HepG2 (cell line): Measurements from ENCODE around the gene CDC42EP5. TPM values are rescaled to one million over a fixed set of nuclear protein-coding genes. Genes with fewer than 3 reads are reported as not detected.

ENCODE experiments used
- ATAC-seq: fragments of 200-7000 bp; cut with Tn5 transposase; 3 replicates; pipeline ENCODE4 v1.9.1; 2020; ENCODE audit warnings: mild to moderate bottlenecking, moderate library complexity
- BruUV-seq: library from RNA; stranded (reverse); fragments of 400-500 nt; replicated peaks from 2 replicates; lab custom pipeline; 2021; lab: Mats Ljungman, UMichigan
- CTCF ChIA-PET: fragments of 300-600 bp; formaldehyde crosslinking; extraction: SDS; loops from one replicate; lab custom pipeline; 2021; ENCODE audit warnings: low total read pairs, inconsistent platforms, low intra/inter-chr PET ratio; lab: Yijun Ruan, JAX
- POLR2A ChIA-PET: fragments of 350-600 bp; sonication (Branson Sonifier 250); formaldehyde crosslinking; loops from one replicate; lab custom pipeline; 2020; ENCODE audit warnings: antibody characterized with exemption, inconsistent platforms; lab: Yijun Ruan, JAX
- DNase-seq: peaks from one replicate; pipeline ENCODE4 v3.0.0-alpha.2; 2015; ENCODE audit warnings: low spot score
- FAIRE-seq: peaks from 3 replicates; lab custom pipeline; 2011; peaks lifted over from hg19 to GRCh38; lab: Jason Lieb, UNC
- H2AFZ ChIP-seq: one replicate; pipeline ENCODE4 v1.6.1; 2011; ENCODE audit warnings: low read length, inconsistent platforms
- H3K27ac ChIP-seq: fragments of 300-600 bp; 3 replicates; pipeline ENCODE4 v1.8.0; 2011; ENCODE audit warnings: mixed run types, mild to moderate bottlenecking, mixed read lengths, low read length, inconsistent platforms; ENCODE audit not compliant: insufficient read depth; ENCODE audit errors: extremely low read length
- H3K27me3 ChIP-seq, 2 experiments: fragments of 200-600 bp in 1 of 2; 2 replicates in 1 of 2; 3 replicates in 1 of 2; pipeline versions ENCODE4 v1.6.0 to v1.8.0; 2011; ENCODE audit warnings: low read length in 2 of 2, mild to moderate bottlenecking in 2 of 2, moderate library complexity in 2 of 2, inconsistent platforms in 1 of 2; ENCODE audit not compliant: insufficient read depth in 2 of 2, control insufficient read depth in 1 of 2
- H3K36me3 ChIP-seq, 2 experiments: fragments of 200-600 bp in 1 of 2; replicated peaks in 1 of 2; 2 replicates in 1 of 2; 3 replicates in 1 of 2; pipeline versions ENCODE4 v1.5.1 to v1.8.0; 2011; ENCODE audit warnings: low read length in 2 of 2, inconsistent platforms in 1 of 2; ENCODE audit not compliant: insufficient read depth in 2 of 2, control insufficient read depth in 1 of 2
- H3K4me1 ChIP-seq: 2 replicates; pipeline ENCODE4 v1.5.1; 2012; ENCODE audit warnings: low read length, inconsistent platforms; ENCODE audit not compliant: insufficient read depth
- H3K4me2 ChIP-seq: 2 replicates; pipeline ENCODE4 v1.6.0; 2011; ENCODE audit warnings: low read depth, low read length, inconsistent platforms
- H3K4me3 ChIP-seq, 3 experiments: fragments of 200-600 bp in 1 of 3; sonication (generic), shearing (Covaris generic) in 1 of 3; replicated peaks in 1 of 3; 2 replicates each; pipeline ENCODE4 v1.5.1; 2011 to 2016; ENCODE audit warnings: low read length in 3 of 3, inconsistent platforms in 2 of 3, low read depth in 2 of 3, mild to moderate bottlenecking in 2 of 3, control low read depth in 1 of 3, mixed read lengths in 1 of 3; ENCODE audit not compliant: insufficient read depth in 1 of 3
- H3K79me2 ChIP-seq: one replicate; pipeline ENCODE4 v1.6.1; 2011; ENCODE audit warnings: low read length, inconsistent platforms; ENCODE audit not compliant: insufficient read depth
- H3K9ac ChIP-seq: 2 replicates; pipeline ENCODE4 v1.6.0; 2011; ENCODE audit warnings: mild to moderate bottlenecking, low read depth, low read length, inconsistent platforms; ENCODE audit not compliant: insufficient read depth
- H3K9me3 ChIP-seq: 2 replicates; pipeline ENCODE4 v1.5.1; 2012; ENCODE audit warnings: mild to moderate bottlenecking, low read length
- H4K20me1 ChIP-seq: 2 replicates; pipeline ENCODE4 v1.6.0; 2011; ENCODE audit warnings: inconsistent platforms, mild to moderate bottlenecking, low read length, moderate library complexity; ENCODE audit not compliant: insufficient read depth
- CEBPB ChIP-seq: IDR thresholded peaks from 2 replicates; pipeline ENCODE4 v1.6.1; 2011; ENCODE audit warnings: low read depth, low read length, improper control_type of control experiment, borderline replicate concordance
- CENPBD1 ChIP-seq: sonication (generic); formaldehyde crosslinking; IDR thresholded peaks from 2 replicates; pipeline ENCODE4 v1.8.0; 2022; ENCODE audit warnings: missing genetic modification reagents, low read depth, mild to moderate bottlenecking, borderline replicate concordance
- CHD2 ChIP-seq: IDR thresholded peaks from 2 replicates; pipeline ENCODE4 v1.6.1; 2011; ENCODE audit warnings: low read depth, low read length, improper control_type of control experiment
- KMT2B ChIP-seq: IDR thresholded peaks from 2 replicates; pipeline ENCODE4 v1.6.1; 2016; ENCODE audit warnings: missing genetic modification reagents, missing compliant biosample characterization
- NR2C2 ChIP-seq: sonication (generic); formaldehyde crosslinking; IDR thresholded peaks from 2 replicates; pipeline ENCODE4 v1.4.0; 2020; ENCODE audit warnings: missing genetic modification reagents, mild to moderate bottlenecking, moderate library complexity, borderline replicate concordance
- PAWR ChIP-seq: sonication (generic); formaldehyde crosslinking; IDR thresholded peaks from 2 replicates; pipeline ENCODE4 v1.4.0; 2020; ENCODE audit warnings: missing genetic modification reagents, mild to moderate bottlenecking, borderline replicate concordance
- PAX8 ChIP-seq: sonication (generic); formaldehyde crosslinking; IDR thresholded peaks from 2 replicates; pipeline ENCODE4 v1.8.0; 2022; ENCODE audit warnings: mild to moderate bottlenecking, missing genetic modification reagents, borderline replicate concordance
- POLR2A ChIP-seq, 2 experiments: IDR thresholded peaks; 2 replicates each; pipeline ENCODE4 v1.6.1; 2011; ENCODE audit warnings: low read depth in 2 of 2, low read length in 2 of 2, mild to moderate bottlenecking in 1 of 2, moderate library complexity in 1 of 2; ENCODE audit not compliant: insufficient read depth in 1 of 2
- PRMT3 ChIP-seq: sonication (generic); formaldehyde crosslinking; IDR thresholded peaks from 2 replicates; pipeline ENCODE4 v1.8.1; 2022; ENCODE audit warnings: low read depth, mild to moderate bottlenecking, moderate library complexity, missing genetic modification reagents, borderline replicate concordance
- RBFOX2 ChIP-seq: fragments of 200-400 bp; formaldehyde crosslinking; IDR thresholded peaks from 2 replicates; pipeline ENCODE4 v1.6.1; 2017; ENCODE audit warnings: low read depth, mild to moderate bottlenecking, low read length
- RCOR2 ChIP-seq: IDR thresholded peaks from 2 replicates; pipeline ENCODE4 v1.6.1; 2016; ENCODE audit warnings: missing biosample characterization, missing genetic modification reagents
- RNF2 ChIP-seq: fragments of 450-650 bp; conservative IDR thresholded peaks from 2 replicates; pipeline ENCODE4 v1.6.1; 2016; ENCODE audit warnings: low read depth
- SAP130 ChIP-seq: IDR thresholded peaks from 2 replicates; pipeline ENCODE4 v1.6.1; 2016; ENCODE audit warnings: low read depth
- SRF ChIP-seq: IDR thresholded peaks from 2 replicates; pipeline ENCODE4 v1.6.1; 2011; ENCODE audit warnings: mild to moderate bottlenecking, low read depth, low read length, moderate library complexity
- TAF1 ChIP-seq: sonication (generic); formaldehyde crosslinking; IDR thresholded peaks from 2 replicates; pipeline ENCODE4 v1.4.0; 2020; ENCODE audit warnings: missing genetic modification reagents
- XRCC5 ChIP-seq: fragments of 200-400 bp; formaldehyde crosslinking; optimal IDR thresholded peaks from 2 replicates; pipeline ENCODE3; 2017; ENCODE audit warnings: mild to moderate bottlenecking, low read length
- YY1 ChIP-seq: IDR thresholded peaks from 2 replicates; pipeline ENCODE4 v1.6.1; 2011; ENCODE audit warnings: low read length, low read depth, moderate library complexity, mild to moderate bottlenecking; ENCODE audit not compliant: insufficient read depth, insufficient replicate concordance
- ZFY ChIP-seq: sonication (generic); formaldehyde crosslinking; IDR thresholded peaks from 2 replicates; pipeline ENCODE4 v1.4.0; 2020; ENCODE audit warnings: missing genetic modification reagents
- ZMAT5 ChIP-seq: sonication (generic); formaldehyde crosslinking; IDR thresholded peaks from 2 replicates; pipeline ENCODE4 v1.5.0; 2020; ENCODE audit warnings: mild to moderate bottlenecking, low read depth, missing genetic modification reagents, borderline replicate concordance
- ZMYM4 ChIP-seq: sonication (generic); formaldehyde crosslinking; IDR thresholded peaks from 2 replicates; pipeline ENCODE4 v1.8.1; 2023; ENCODE audit warnings: mild to moderate bottlenecking, missing genetic modification reagents
- ZNF143 ChIP-seq: sonication (generic); formaldehyde crosslinking; IDR thresholded peaks from 2 replicates; pipeline ENCODE4 v1.4.0; 2020; ENCODE audit warnings: missing genetic modification reagents
- ZNF232 ChIP-seq: sonication (generic); formaldehyde crosslinking; IDR thresholded peaks from 2 replicates; pipeline ENCODE4 v1.4.0; 2020; ENCODE audit warnings: missing genetic modification reagents, borderline replicate concordance
- ZNF331 ChIP-seq: sonication (generic); formaldehyde crosslinking; IDR thresholded peaks from 2 replicates; pipeline ENCODE4 v1.4.0; 2020; ENCODE audit warnings: missing genetic modification reagents
- ZNF362 ChIP-seq: sonication (generic); formaldehyde crosslinking; IDR thresholded peaks from 2 replicates; pipeline ENCODE4 v1.4.0; 2020; ENCODE audit warnings: missing genetic modification reagents, mild to moderate bottlenecking, borderline replicate concordance
- ZNF44 ChIP-seq: sonication (generic); formaldehyde crosslinking; IDR thresholded peaks from 2 replicates; pipeline ENCODE4 v1.5.1; 2020; ENCODE audit warnings: mild to moderate bottlenecking, missing genetic modification reagents
- ZNF776 ChIP-seq: sonication (generic); formaldehyde crosslinking; IDR thresholded peaks from 2 replicates; pipeline ENCODE4 v1.4.0; 2020; ENCODE audit warnings: mild to moderate bottlenecking, missing genetic modification reagents
- ZNF777 ChIP-seq: sonication (generic); formaldehyde crosslinking; IDR thresholded peaks from 2 replicates; pipeline ENCODE4 v1.4.0; 2020; ENCODE audit warnings: missing genetic modification reagents
- ZNF790 ChIP-seq: sonication (generic); formaldehyde crosslinking; IDR thresholded peaks from 2 replicates; pipeline ENCODE4 v1.8.0; 2022; ENCODE audit warnings: missing genetic modification reagents, mild to moderate bottlenecking, borderline replicate concordance
- WGBS: methylation state at CpG from one replicate; pipeline ENCODE4 v1.1.6; 2017; ENCODE audit warnings: low lambda C conversion rate; 5-methylcytosine and 5-hydroxymethylcytosine counted together
- in situ Hi-C: cut with HindIII; loops from 2 replicates; pipeline ENCODE4 v1.10.0; 2017; ENCODE audit warnings: low pct_unique_long_range_greater_than_20kb; ENCODE audit not compliant: extremely low pct_ligation_motif_present
- intact Hi-C: fragments of 100-400 bp; cut with micrococcal nuclease; formaldehyde crosslinking; loops from one replicate; pipeline ENCODE4 v1.10.0; 2022; ENCODE audit not compliant: unreplicated experiment
- polyA plus RNA-seq, 8 experiments: library from polyadenylated mRNA; depleted of rRNA in 3 of 8; stranded (reverse) in 7 of 8; unstranded in 1 of 8; fragments of >200 nt; fragmentation: Illumina TruSeq in 4 of 8; extraction: Trizol in 4 of 8; gene quantifications; 2 replicates each; pipeline versions ENCODE4 v1.2.1 to v1.2.3, GENCODE V29; 2011 to 2016; ENCODE audit warnings: low read depth in 4 of 8, missing spikeins in 1 of 8, mixed read lengths in 1 of 8; ENCODE audit not compliant: insufficient read depth in 1 of 8
- total RNA-seq, 5 experiments: library from RNA; depleted of rRNA; stranded (reverse); fragments of >200 nt; fragmentation: Illumina TruSeq; extraction: Trizol; gene quantifications; 2 replicates each; pipeline ENCODE4 v1.2.3, GENCODE V29; 2016; ENCODE audit warnings: low read depth in 1 of 5

CDC42EP5 gene
- total and polyA plus RNA-seq, 2 of the 13 experiments (the other 11 are each of a cell fraction or from before 2014, with no cell fraction given): 0.41 to 1.6 TPM

- H3K27ac ChIP-seq: peak overlapping the region; percentile 73
- ChIA-PET CTCF (no interaction called here), POLR2A (interaction anchor here (0.6 to 4.4 kb wide), 17 partner anchors 11 to 283 kb away, joined by 3 to 55 read pairs (median 4); partner anchors contain the start of genes CNOT3, LAIR1, LENG8 and LENG9)
- H3K79me2 ChIP-seq: no peaks in the 10 kb centered on the region
- H3K4me2 ChIP-seq: peak overlapping the region; percentile 90
- no peaks in the 10 kb centered on the region for H4K20me1 ChIP-seq
- BruUV-seq: no TSS peak
- peak overlapping the region; percentile 79 for H3K9ac ChIP-seq
- H3K4me1 ChIP-seq: peaks cover 64% of the 10 kb centered on the region
- H3K36me3 ChIP-seq: no peaks in the 10 kb centered on the region
- ATAC-seq (no peak), FAIRE-seq (no peak), DNase-seq (no peak)
- in situ Hi-C loops (no loop called here), intact Hi-C loops (no loop called here)
- H3K4me3 ChIP-seq: peak overlapping the region in 2 of 3 experiments; percentile 43 to 64; a peak in 4 of 6 replicates
- no CpG with 5 or more reads among the region's 10 CpGs for WGBS
- no peaks in the 10 kb centered on the region for H3K9me3 ChIP-seq
- no peaks in the 10 kb centered on the region for H3K27me3 ChIP-seq
- H2AFZ ChIP-seq: no peak overlapping the region
- TF ChIP-seq ZMYM4 (CRISPR knock-in tag) (no peak), POLR2A (IDR thresholded peaks at IDR 0.05; ENCODE audit: insufficient read depth in 1 of 2, low read depth in 2 of 2, low read length in 2 of 2) (0 out of 4 replicates have a peak, but pooled peaks of 1 of the 2 experiments have one; percentile 6), RNF2 (no peak), ZMAT5 (no peak), ZNF143 (CRISPR knock-in tag) (0 out of 2 replicates have a peak, but pooled peaks have one; percentile 21), ZNF790 (no peak), PRMT3 (CRISPR knock-in tag) (no peak), ZNF232 (CRISPR knock-in tag) (no peak), ZNF44 (CRISPR knock-in tag) (no peak), TAF1 (CRISPR knock-in tag) (0 out of 2 replicates have a peak, but pooled peaks have one; percentile 17), SRF (no peak), PAX8 (CRISPR knock-in tag) (0 out of 2 replicates have a peak, but pooled peaks have one; percentile 31), SAP130 (CRISPR knock-in tag) (no peak), ZFY (peak; percentile 38; the same call in 1 of the 2 replicates), ZNF331 (CRISPR knock-in tag) (no peak), CEBPB (no peak), CENPBD1 (CRISPR knock-in tag) (no peak), RCOR2 (CRISPR knock-in tag) (no peak), ZNF776 (no peak), ZNF777 (CRISPR knock-in tag) (peak; percentile 65), XRCC5 (peak; percentile 43), CHD2 (no peak), PAWR (CRISPR knock-in tag) (no peak), RBFOX2 (peak; percentile 60), KMT2B (CRISPR knock-in tag) (no peak), NR2C2 (CRISPR knock-in tag) (peak; percentile 43; the same call in 1 of the 2 replicates), YY1 (no peak), ZNF362 (no peak)
Observed at GRCh38 chr19:54420068-54420382, 53.1 kb downstream of the CDC42EP5 start.
